Neural cell (in vitro differentiated cells): Measurements from ENCODE around the gene CGB1.

Experiments
- EP300 ChIP-seq: fragments of 450-650 bp; conservative IDR thresholded peaks from 2 replicates; pipeline ENCODE4 v1.6.1; 2014; ENCODE audit warnings: antibody characterized with exemption, mild to moderate bottlenecking, moderate library complexity; ENCODE audit not compliant: poor library complexity, severe bottlenecking
- EZH2 ChIP-seq: fragments of 200-600, 300-800 bp; shearing (Covaris generic), sonication (generic); IDR thresholded peaks from 2 replicates; pipeline ENCODE4 v1.6.1; 2014; ENCODE audit warnings: antibody characterized with exemption, low read length, borderline replicate concordance, mild to moderate bottlenecking; ENCODE audit not compliant: insufficient read depth, poor library complexity, severe bottlenecking
- POLR2AphosphoS5 ChIP-seq: IDR thresholded peaks from 2 replicates; pipeline ENCODE4 v1.6.1; 2012
- TF ChIP-seq, protein P1 (sequence below): fragments of 450-650 bp; IDR thresholded peaks from 2 replicates; pipeline ENCODE4 v1.5.1; 2014; ENCODE audit warnings: antibody characterized with exemption, mild to moderate bottlenecking, moderate library complexity; ENCODE audit not compliant: poor library complexity, severe bottlenecking

DNA sequence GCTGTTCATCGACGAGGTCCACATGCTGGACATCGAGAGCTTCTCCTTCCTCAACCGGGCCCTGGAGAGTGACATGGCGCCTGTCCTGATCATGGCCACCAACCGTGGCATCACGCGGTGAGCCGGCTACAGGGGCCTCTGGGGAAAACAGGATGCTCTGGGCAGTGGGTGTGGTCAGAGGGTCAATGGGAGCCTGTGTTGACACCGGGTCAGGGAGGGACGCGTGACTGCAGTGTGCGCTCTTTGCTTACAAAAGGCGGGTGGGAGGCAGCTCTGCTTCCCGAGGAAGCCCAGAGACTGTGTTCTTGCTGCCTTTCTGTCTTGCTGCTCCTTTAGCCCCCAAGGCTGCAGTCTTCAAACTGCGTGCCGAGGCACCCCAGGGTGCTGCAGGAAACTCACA, 25.5 kb downstream of the CGB1 start:
- TF ChIP-seq, protein P1, sequence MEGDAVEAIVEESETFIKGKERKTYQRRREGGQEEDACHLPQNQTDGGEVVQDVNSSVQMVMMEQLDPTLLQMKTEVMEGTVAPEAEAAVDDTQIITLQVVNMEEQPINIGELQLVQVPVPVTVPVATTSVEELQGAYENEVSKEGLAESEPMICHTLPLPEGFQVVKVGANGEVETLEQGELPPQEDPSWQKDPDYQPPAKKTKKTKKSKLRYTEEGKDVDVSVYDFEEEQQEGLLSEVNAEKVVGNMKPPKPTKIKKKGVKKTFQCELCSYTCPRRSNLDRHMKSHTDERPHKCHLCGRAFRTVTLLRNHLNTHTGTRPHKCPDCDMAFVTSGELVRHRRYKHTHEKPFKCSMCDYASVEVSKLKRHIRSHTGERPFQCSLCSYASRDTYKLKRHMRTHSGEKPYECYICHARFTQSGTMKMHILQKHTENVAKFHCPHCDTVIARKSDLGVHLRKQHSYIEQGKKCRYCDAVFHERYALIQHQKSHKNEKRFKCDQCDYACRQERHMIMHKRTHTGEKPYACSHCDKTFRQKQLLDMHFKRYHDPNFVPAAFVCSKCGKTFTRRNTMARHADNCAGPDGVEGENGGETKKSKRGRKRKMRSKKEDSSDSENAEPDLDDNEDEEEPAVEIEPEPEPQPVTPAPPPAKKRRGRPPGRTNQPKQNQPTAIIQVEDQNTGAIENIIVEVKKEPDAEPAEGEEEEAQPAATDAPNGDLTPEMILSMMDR = no peak
- TF ChIP-seq EP300 (no peak), POLR2AphosphoS5 (no peak), EZH2 (no peak)
